ENCODE measurements around the gene KIAA1217. TPM values are rescaled to one million over a fixed set of nuclear protein-coding genes. Genes with fewer than 3 reads are reported as not detected.

KIAA1217 gene
- total and polyA plus RNA-seq, 2 of the 8 experiments (the other 6 are each of a cell fraction or from before 2014, with no cell fraction given): 4.5 to 15.6 TPM

DNA sequence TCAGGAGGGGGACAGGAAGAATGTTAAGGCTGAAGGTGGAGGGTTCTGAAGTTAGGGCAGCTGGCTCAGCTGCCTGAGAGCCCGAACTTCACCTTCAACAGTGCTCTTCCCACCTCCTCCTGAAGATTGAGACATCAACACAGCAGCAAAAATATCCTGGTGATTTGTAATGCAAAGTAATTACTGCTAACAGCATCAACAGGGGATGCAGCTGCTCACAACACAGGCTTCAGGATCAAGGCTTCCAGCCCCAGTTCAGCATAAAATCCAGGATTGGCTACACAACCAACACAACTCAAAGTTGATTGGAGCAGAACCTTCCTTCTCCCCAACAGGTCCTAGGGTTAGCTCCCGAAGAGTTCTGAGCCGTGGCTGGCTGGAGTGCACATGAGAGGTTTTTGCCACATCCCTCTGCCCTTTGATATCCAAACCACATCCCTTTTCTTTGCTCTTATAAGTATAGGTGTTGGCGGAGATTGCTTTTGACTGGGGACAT lies 242.4 kb downstream of the KIAA1217 start:
- H3K4me3 ChIP-seq (ENCODE audit: extremely low read depth in 1 of 4, insufficient read depth in 2 of 4, low read depth in 3 of 4, low read length in 4 of 4): no peak overlapping the region
- no peak overlapping the region for H3K4ac ChIP-seq (replicated peaks; ENCODE audit: insufficient read length, low read depth, low read length)
- no peak overlapping the region for H2AK5ac ChIP-seq (ENCODE audit: low read depth, low read length)
- no peak overlapping the region for H2AFZ ChIP-seq (ENCODE audit: low read length)
- H2BK120ac ChIP-seq (replicated peaks; ENCODE audit: low read depth, low read length): no peak overlapping the region
- H3K79me1 ChIP-seq (ENCODE audit: low read depth, low read length): no peaks in the 10 kb centered on the region
- CTCF ChIA-PET (ENCODE audit: partially characterized antibody): interaction anchor here (0.5 to 1.6 kb wide), 6 partner anchors 14 to 853 kb away, joined by 3 to 4 read pairs (median 3); no protein-coding TSS in a partner anchor
- DNase-seq (ENCODE audit: low read depth in 1 of 2, low spot score in 2 of 2) (no peak), FAIRE-seq (no peak)
- no peaks in the 10 kb centered on the region for H3K27me3 ChIP-seq (replicated peaks in 1 of 4; ENCODE audit: control insufficient read depth in 3 of 4, extremely low read depth in 1 of 4, insufficient read depth in 3 of 4, low read length in 3 of 4)
- H4K5ac ChIP-seq (ENCODE audit: insufficient read length, low read depth, low read length): no peak overlapping the region
- no peak overlapping the region for H2BK5ac ChIP-seq (ENCODE audit: low read depth, low read length)
- H3K4me2 ChIP-seq (ENCODE audit: insufficient read depth in 1 of 2, low read depth in 2 of 2, low read length in 2 of 2): no peak overlapping the region
- H2BK12ac ChIP-seq (ENCODE audit: low read depth, low read length): no peak overlapping the region
- 81% methylated on average over 4 of the region's 4 CpGs; no CpG with 5 or more reads in 1 of the 2 experiments for WGBS, 2 experiments (ENCODE audit: extremely low coverage in 1 of 2, insufficient coverage in 1 of 2, insufficient read length in 1 of 2, insufficient replicate concordance in 2 of 2, low coverage in 1 of 2, low lambda C conversion rate in 2 of 2, missing lambda C conversion rate in 1 of 2)
- no peaks in the 10 kb centered on the region for H3K36me3 ChIP-seq (ENCODE audit: control insufficient read depth in 2 of 4, insufficient read depth in 4 of 4, low read length in 3 of 4)
- no peak for TF ChIP-seq KDM1A (IDR thresholded peaks at IDR 0.05; ENCODE audit: borderline replicate concordance, low read length)
- TF ChIP-seq SIRT6 (IDR thresholded peaks at IDR 0.05; ENCODE audit: low read length): no peak
- no peak for TF ChIP-seq BCL11A (IDR thresholded peaks at IDR 0.05; ENCODE audit: low read depth in 2 of 2, low read length in 2 of 2)
- no peak for TF ChIP-seq MAX (IDR thresholded peaks at IDR 0.05)
- TF ChIP-seq SP2 (IDR thresholded peaks at IDR 0.05; ENCODE audit: low read length): no peak
- peak; percentile 47; the same call in 1 of the 2 replicates for TF ChIP-seq POLR2AphosphoS5 (IDR thresholded peaks at IDR 0.05; ENCODE audit: low read depth, low read length)
- no peak for TF ChIP-seq SAP30 (IDR thresholded peaks at IDR 0.05; ENCODE audit: insufficient read depth, insufficient replicate concordance, low read length)
- no peak overlapping the region for H3K56ac ChIP-seq (replicated peaks; ENCODE audit: insufficient read length, low read depth, low read length)
- no peak overlapping the region for H3K14ac ChIP-seq (ENCODE audit: insufficient read length)
- H3K18ac ChIP-seq (ENCODE audit: extremely low read depth, low read length): no peak overlapping the region
- H4K20me1 ChIP-seq (replicated peaks in 1 of 2; ENCODE audit: control insufficient read depth in 1 of 2, insufficient read depth in 2 of 2, low read length in 2 of 2): peaks cover 0 to 3% of the 10 kb centered on the region in 2 experiments
- no peak overlapping the region for H4K91ac ChIP-seq (replicated peaks; ENCODE audit: insufficient read length, low read length)
- H3K9ac ChIP-seq (replicated peaks in 1 of 4; ENCODE audit: extremely low read depth in 1 of 4, low read depth in 3 of 4, low read length in 3 of 4): no peak overlapping the region
- H3K4me1 ChIP-seq (replicated peaks in 1 of 4; ENCODE audit: control insufficient read depth in 3 of 4, insufficient read depth in 4 of 4, low read length in 3 of 4): peaks cover 0 to 9% (median 6%) of the 10 kb centered on the region in 4 experiments; a peak in 4 of 7 replicates
- no peak overlapping the region for H3K27ac ChIP-seq (ENCODE audit: low read depth, low read length)
- no peak overlapping the region for H3K23ac ChIP-seq (ENCODE audit: insufficient read length)
- no peaks in the 10 kb centered on the region for H3K9me3 ChIP-seq (ENCODE audit: insufficient read depth in 2 of 2, low read depth in 1 of 2, low read length in 1 of 2)
- no peak overlapping the region for H2BK15ac ChIP-seq (ENCODE audit: low read length)
- H2BK20ac ChIP-seq (ENCODE audit: low read length): no peak overlapping the region
- H3K23me2 ChIP-seq (ENCODE audit: low read depth, low read length): no peaks in the 10 kb centered on the region
- no peaks in the 10 kb centered on the region for H3K79me2 ChIP-seq (ENCODE audit: control insufficient read depth in 1 of 2, insufficient read depth in 2 of 2, low read length in 2 of 2)
- no peak overlapping the region for H4K8ac ChIP-seq (ENCODE audit: extremely low read depth, insufficient read depth, low read length)
- POLR2A ChIA-PET (ENCODE audit: partially characterized antibody): interaction anchor here (1.6 kb wide), 1 partner anchor 9 kb away, joined by 3 read pairs; no protein-coding TSS in a partner anchor

All from H1 (cell line).